Central memory CD8-positive, alpha-beta T cell (primary cell): ENCODE results near the gene SMC6.
A peak's percentile ranks its signal among the peaks of the same experiment; 100 is the strongest.

ENCODE experiments used
- ATAC-seq: fragments of 150-1000 bp; cut with Tn5 transposase; replicated peaks from 2 replicates; pipeline ENCODE4 v1.10.0; 2022; ENCODE audit warnings: mild to moderate bottlenecking, moderate FRiP score, moderate number of reproducible peaks; ENCODE audit not compliant: poor library complexity, severe bottlenecking; ENCODE audit errors: extremely low read depth
- DNase-seq, 2 donors: peaks; one replicate each; pipeline ENCODE4 v3.0.0; 2021; ENCODE audit warnings: low spot score in 2 of 2
- H3K27ac Mint-ChIP-seq: one replicate; pipeline ENCODE4 v1.8.0; 2022; ENCODE audit warnings: low read depth, mild to moderate bottlenecking, moderate library complexity, mixed read lengths
- H3K27me3 Mint-ChIP-seq: one replicate; pipeline ENCODE4 v1.8.0; 2022; ENCODE audit warnings: mixed read lengths
- H3K36me3 Mint-ChIP-seq: one replicate; pipeline ENCODE4 v1.8.0; 2022; ENCODE audit warnings: mild to moderate bottlenecking, moderate library complexity, mixed read lengths; ENCODE audit not compliant: insufficient read depth
- H3K4me1 Mint-ChIP-seq: one replicate; pipeline ENCODE4 v1.8.0; 2022; ENCODE audit warnings: mixed read lengths
- H3K4me3 Mint-ChIP-seq: one replicate; pipeline ENCODE4 v1.8.0; 2022; ENCODE audit warnings: mild to moderate bottlenecking, moderate library complexity, mixed read lengths
- H3K9me3 Mint-ChIP-seq: one replicate; pipeline ENCODE4 v1.8.0; 2022; ENCODE audit warnings: mixed read lengths

Gene SMC6

GRCh38 chr2:17753803-17754663 is at the start of gene SMC6, which contains the start of gene GEN1:
Gene SMC6 (minus strand): TSS chr2:17753810. CDS start chr2:17745946, 7,864 bp downstream.
Gene GEN1 (plus strand): TSS chr2:17754138. CDS start chr2:17759944, 5,806 bp downstream.
- DNase-seq: peak; percentile 86 to 87
- peak; percentile 79 for ATAC-seq
- peaks cover 10% of the 10 kb centered on the region for H3K36me3 Mint-ChIP-seq
- H3K27ac Mint-ChIP-seq: peak within 1 kb of the TSS; percentile 97
- H3K4me1 Mint-ChIP-seq: peaks cover 29% of the 10 kb centered on the region
- H3K4me3 Mint-ChIP-seq: peak within 1 kb of the TSS; percentile 88
- H3K9me3 Mint-ChIP-seq: no peaks in the 10 kb centered on the region
- no peaks in the 10 kb centered on the region for H3K27me3 Mint-ChIP-seq

GRCh38 chr2:17800693-17801458 is 47.3 kb upstream of the SMC6 start:
- peaks cover 77% of the 10 kb centered on the region for H3K27me3 Mint-ChIP-seq
- H3K4me3 Mint-ChIP-seq: no peak overlapping the region
- H3K9me3 Mint-ChIP-seq: no peaks in the 10 kb centered on the region
- ATAC-seq (no peak), DNase-seq (no peak)
- H3K36me3 Mint-ChIP-seq: peaks cover 1% of the 10 kb centered on the region
- no peak overlapping the region for H3K27ac Mint-ChIP-seq
- H3K4me1 Mint-ChIP-seq: no peaks in the 10 kb centered on the region

GRCh38 chr2:17800219-17800618 is 46.6 kb upstream of the SMC6 start:
- H3K4me1 Mint-ChIP-seq: no peaks in the 10 kb centered on the region

GRCh38 chr2:17799301-17800120 is 45.9 kb upstream of the SMC6 start:
- Mint-ChIP-seq H3K4me1 (no peaks in the 10 kb centered on the region), H3K36me3 (peaks cover 1% of the 10 kb centered on the region), H3K9me3 (no peaks in the 10 kb centered on the region), H3K27ac (no peak overlapping the region), H3K27me3 (peaks cover 78% of the 10 kb centered on the region), H3K4me3 (no peak overlapping the region)
- no peak for ATAC-seq
- DNase-seq: no peak

More at GRCh38 chr2:17800219-17800618, 46.6 kb upstream of the SMC6 start:
- ATAC-seq (no peak), DNase-seq (no peak)
- Mint-ChIP-seq H3K36me3 (peaks cover 1% of the 10 kb centered on the region), H3K4me3 (no peak overlapping the region), H3K27me3 (peaks cover 78% of the 10 kb centered on the region), H3K9me3 (no peaks in the 10 kb centered on the region), H3K27ac (no peak overlapping the region)

GRCh38 chr2:17798338-17798737 is 44.7 kb upstream of the SMC6 start:
- Mint-ChIP-seq H3K36me3 (peaks cover 1% of the 10 kb centered on the region), H3K4me1 (no peaks in the 10 kb centered on the region), H3K4me3 (no peak overlapping the region), H3K27ac (no peak overlapping the region), H3K27me3 (peaks cover 74% of the 10 kb centered on the region), H3K9me3 (no peaks in the 10 kb centered on the region)
- no peak for DNase-seq
- no peak for ATAC-seq

- DNase-seq (no peak), ATAC-seq (no peak)
- peaks cover 1% of the 10 kb centered on the region for H3K36me3 Mint-ChIP-seq
- H3K4me1 Mint-ChIP-seq: no peaks in the 10 kb centered on the region
- peaks cover 84% of the 10 kb centered on the region for H3K27me3 Mint-ChIP-seq
- H3K27ac Mint-ChIP-seq: no peak overlapping the region
- H3K9me3 Mint-ChIP-seq: no peaks in the 10 kb centered on the region
- no peak overlapping the region for H3K4me3 Mint-ChIP-seq
These were observed 41.7 kb upstream of the SMC6 start for GRCh38 chr2:17795309-17795708.

GRCh38 chr2:17793803-17794354 is 40.3 kb upstream of the SMC6 start:
- H3K4me1 Mint-ChIP-seq: no peaks in the 10 kb centered on the region
- peaks cover 1% of the 10 kb centered on the region for H3K36me3 Mint-ChIP-seq
- DNase-seq: no peak
- peaks cover 70% of the 10 kb centered on the region for H3K27me3 Mint-ChIP-seq
- no peak overlapping the region for H3K27ac Mint-ChIP-seq
- H3K9me3 Mint-ChIP-seq: no peaks in the 10 kb centered on the region
- ATAC-seq: no peak
- no peak overlapping the region for H3K4me3 Mint-ChIP-seq

GRCh38 chr2:17793296-17793695 is 39.7 kb upstream of the SMC6 start:
- DNase-seq: no peak
- ATAC-seq: no peak
- Mint-ChIP-seq H3K36me3 (peaks cover 1% of the 10 kb centered on the region), H3K4me1 (no peaks in the 10 kb centered on the region), H3K27ac (no peak overlapping the region), H3K27me3 (peaks cover 70% of the 10 kb centered on the region), H3K4me3 (no peak overlapping the region), H3K9me3 (no peaks in the 10 kb centered on the region)

- no peak overlapping the region for H3K27ac Mint-ChIP-seq
- ATAC-seq: no peak
- H3K4me1 Mint-ChIP-seq: no peaks in the 10 kb centered on the region
These were observed 38.9 kb upstream of the SMC6 start for GRCh38 chr2:17792515-17792914.

GRCh38 chr2:17791817-17792130 is 38.2 kb upstream of the SMC6 start:
- Mint-ChIP-seq H3K27ac (no peak overlapping the region), H3K9me3 (no peaks in the 10 kb centered on the region), H3K36me3 (no peaks in the 10 kb centered on the region), H3K27me3 (peaks cover 58% of the 10 kb centered on the region), H3K4me3 (no peak overlapping the region), H3K4me1 (no peaks in the 10 kb centered on the region)
- ATAC-seq: no peak
- DNase-seq: no peak

More at GRCh38 chr2:17792515-17792914, 38.9 kb upstream of the SMC6 start:
- H3K27me3 Mint-ChIP-seq: peaks cover 64% of the 10 kb centered on the region
- H3K9me3 Mint-ChIP-seq: no peaks in the 10 kb centered on the region
- no peak for DNase-seq
- no peak overlapping the region for H3K4me3 Mint-ChIP-seq
- no peaks in the 10 kb centered on the region for H3K36me3 Mint-ChIP-seq

GRCh38 chr2:17791121-17791816 is 37.7 kb upstream of the SMC6 start:
- no peaks in the 10 kb centered on the region for H3K9me3 Mint-ChIP-seq
- DNase-seq (no peak), ATAC-seq (no peak)
- peaks cover 53% of the 10 kb centered on the region for H3K27me3 Mint-ChIP-seq
- H3K4me1 Mint-ChIP-seq: no peaks in the 10 kb centered on the region
- H3K36me3 Mint-ChIP-seq: no peaks in the 10 kb centered on the region
- H3K4me3 Mint-ChIP-seq: no peak overlapping the region
- H3K27ac Mint-ChIP-seq: no peak overlapping the region

GRCh38 chr2:17790536-17790935 is 36.9 kb upstream of the SMC6 start:
- Mint-ChIP-seq H3K27me3 (peaks cover 47% of the 10 kb centered on the region), H3K4me3 (no peak overlapping the region), H3K4me1 (no peaks in the 10 kb centered on the region), H3K36me3 (no peaks in the 10 kb centered on the region), H3K27ac (no peak overlapping the region), H3K9me3 (no peaks in the 10 kb centered on the region)
- no peak for DNase-seq
- no peak for ATAC-seq
